ENCODE results near the gene GPRC5C. TPM values are rescaled to one million over a fixed set of nuclear protein-coding genes. Genes with fewer than 3 reads are reported as not detected.

GPRC5C gene
- total RNA-seq, 1 donor from 2014 or later, result 93.3 TPM

GRCh38 chr17:74413491-74413890 lies 18.4 kb upstream of the GPRC5C start:
- H3K4me3 Mint-ChIP-seq (ENCODE audit: unreplicated experiment), result no peak overlapping the region

GRCh38 chr17:74414510-74414909 lies 17.4 kb upstream of the GPRC5C start:
- H3K27ac Mint-ChIP-seq (ENCODE audit: unreplicated experiment), result no peak overlapping the region
- H3K4me1 Mint-ChIP-seq (ENCODE audit: low read depth, unreplicated experiment), result peaks cover 9% of the 10 kb centered on the region
- DNase-seq, result no peak
- peaks cover 11% of the 10 kb centered on the region for H3K27me3 Mint-ChIP-seq (ENCODE audit: unreplicated experiment)
- H3K9me3 Mint-ChIP-seq (ENCODE audit: unreplicated experiment), result peaks cover 2% of the 10 kb centered on the region
- H3K4me3 Mint-ChIP-seq (ENCODE audit: unreplicated experiment), result no peak overlapping the region
- no peak for TF ChIP-seq CTCF (IDR thresholded peaks at IDR 0.05; ENCODE audit: partially characterized antibody, unreplicated experiment)
- no peaks in the 10 kb centered on the region for H3K36me3 Mint-ChIP-seq (ENCODE audit: unreplicated experiment)

More at GRCh38 chr17:74413491-74413890, 18.4 kb upstream of the GPRC5C start:
- TF ChIP-seq CTCF (IDR thresholded peaks at IDR 0.05; ENCODE audit: partially characterized antibody, unreplicated experiment), result no peak
- Mint-ChIP-seq H3K36me3 (ENCODE audit: unreplicated experiment) (no peaks in the 10 kb centered on the region), H3K4me1 (ENCODE audit: low read depth, unreplicated experiment) (peaks cover 9% of the 10 kb centered on the region), H3K27me3 (ENCODE audit: unreplicated experiment) (peaks cover 11% of the 10 kb centered on the region), H3K27ac (ENCODE audit: unreplicated experiment) (no peak overlapping the region), H3K9me3 (ENCODE audit: unreplicated experiment) (peaks cover 2% of the 10 kb centered on the region)
- no peak for DNase-seq

- H3K27ac Mint-ChIP-seq (ENCODE audit: unreplicated experiment), result no peak overlapping the region
- TF ChIP-seq CTCF (IDR thresholded peaks at IDR 0.05; ENCODE audit: partially characterized antibody, unreplicated experiment), result no peak
- peaks cover 8% of the 10 kb centered on the region for H3K27me3 Mint-ChIP-seq (ENCODE audit: unreplicated experiment)
Observed at GRCh38 chr17:74415608-74416396, 16.1 kb upstream of the GPRC5C start.

GRCh38 chr17:74417178-74418045 lies 14.5 kb upstream of the GPRC5C start:
- H3K4me3 Mint-ChIP-seq (ENCODE audit: unreplicated experiment), result no peak overlapping the region
- no peaks in the 10 kb centered on the region for H3K36me3 Mint-ChIP-seq (ENCODE audit: unreplicated experiment)
- peak overlapping the region; percentile 6 for H3K27ac Mint-ChIP-seq (ENCODE audit: unreplicated experiment)
- H3K4me1 Mint-ChIP-seq (ENCODE audit: low read depth, unreplicated experiment), result peaks cover 5% of the 10 kb centered on the region
- H3K27me3 Mint-ChIP-seq (ENCODE audit: unreplicated experiment), result peaks cover 8% of the 10 kb centered on the region
- peaks cover 3% of the 10 kb centered on the region for H3K9me3 Mint-ChIP-seq (ENCODE audit: unreplicated experiment)
- no peak for TF ChIP-seq CTCF (IDR thresholded peaks at IDR 0.05; ENCODE audit: partially characterized antibody, unreplicated experiment)
- DNase-seq, result peak; percentile 24

More at GRCh38 chr17:74415608-74416396, 16.1 kb upstream of the GPRC5C start:
- DNase-seq, result no peak
- Mint-ChIP-seq H3K4me1 (ENCODE audit: low read depth, unreplicated experiment) (peaks cover 9% of the 10 kb centered on the region), H3K9me3 (ENCODE audit: unreplicated experiment) (peaks cover 2% of the 10 kb centered on the region), H3K4me3 (ENCODE audit: unreplicated experiment) (no peak overlapping the region), H3K36me3 (ENCODE audit: unreplicated experiment) (no peaks in the 10 kb centered on the region)

All from glutamatergic neuron (in vitro differentiated cells).